Measurements from ENCODE around the gene SFXN4.
"Not testable (repeated sequence)": the region's sequence is repeated elsewhere in the genome, so short reads cannot be mapped to it uniquely, and the experiment has no call there.

Gene SFXN4

DNA sequence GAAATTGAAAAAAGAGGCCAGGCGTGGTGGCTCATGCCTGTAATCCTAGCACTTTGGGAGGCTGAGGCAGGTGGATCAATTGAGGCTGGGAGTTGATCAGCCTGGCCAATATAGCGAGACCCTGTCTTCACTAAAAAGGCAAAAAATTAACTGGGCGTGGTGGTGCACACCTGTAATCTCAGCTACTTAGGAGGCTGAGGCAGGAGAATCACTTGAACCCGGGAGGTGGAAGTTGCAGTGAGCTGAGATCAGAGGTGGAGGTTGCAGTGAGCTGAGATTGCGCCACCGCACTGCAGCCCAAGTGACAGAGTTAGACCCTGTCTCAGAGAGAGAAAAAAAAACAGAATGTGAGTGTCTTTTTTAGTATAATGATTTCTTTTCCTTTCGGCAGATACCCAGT, 59.6 kb downstream of the SFXN4 start:
- DNase-seq (ENCODE audit: low spot score): not testable (repeated sequence)

- DNase-seq (ENCODE audit: low spot score): no peak
Measured at GRCh38 chr10:119105155-119105554, 60.4 kb downstream of the SFXN4 start.

DNA sequence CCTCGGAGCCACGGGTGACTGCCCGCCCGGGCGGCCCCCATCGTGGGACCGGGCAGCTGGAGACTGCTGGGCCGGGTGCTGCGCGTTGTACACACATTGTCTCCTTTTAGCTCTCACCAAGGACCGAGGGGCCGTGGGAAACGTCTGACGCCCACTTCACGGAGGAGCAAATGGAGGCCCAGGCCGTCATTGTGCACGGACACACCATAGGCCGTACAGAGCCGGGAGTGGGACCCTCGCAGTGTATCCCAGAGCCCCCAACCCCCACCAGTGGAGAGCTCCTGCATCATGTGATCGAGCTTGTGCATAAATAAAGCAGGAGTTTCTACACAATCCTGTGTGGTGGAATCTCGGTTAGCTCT, 60.9 kb downstream of the SFXN4 start:
- peak; percentile 24 for DNase-seq (ENCODE audit: low spot score)

DNA sequence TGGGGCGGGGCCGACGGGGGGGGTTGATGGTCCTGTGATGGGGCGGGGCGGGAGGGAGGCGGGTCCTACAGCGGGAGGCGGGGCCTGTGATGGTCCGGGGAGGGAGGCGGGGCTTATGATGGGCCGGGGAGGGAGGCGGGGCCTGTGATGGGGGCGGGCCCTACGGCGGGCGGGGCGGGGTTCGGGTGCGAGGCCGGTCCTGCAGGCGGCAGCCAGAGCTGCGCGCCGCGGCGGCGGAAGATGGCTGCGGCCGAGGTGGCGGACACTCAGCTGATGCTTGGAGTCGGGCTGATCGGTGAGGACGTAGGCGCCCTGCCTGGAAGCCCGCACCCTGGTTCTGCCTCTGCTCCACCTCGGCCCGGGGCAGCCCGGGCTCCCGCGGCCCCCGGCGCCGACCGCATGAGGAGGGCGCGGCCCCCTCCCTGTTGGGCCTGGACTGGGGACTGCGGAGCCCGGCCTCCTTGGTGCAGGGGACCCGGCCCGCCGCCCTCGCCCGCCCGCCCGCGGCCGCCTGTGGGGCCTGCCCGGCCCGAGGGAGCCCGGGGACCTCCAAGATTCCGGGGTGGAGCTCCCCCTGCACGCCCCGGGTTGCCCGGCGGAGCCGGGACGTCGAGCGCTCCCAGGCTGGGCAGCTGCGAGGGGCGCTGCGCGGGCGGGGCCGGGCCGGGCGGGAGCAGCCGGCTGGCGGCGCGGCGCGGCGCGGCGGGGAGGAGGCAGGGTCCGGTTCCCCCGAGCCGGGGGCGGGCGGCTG, 61.4 kb downstream of the SFXN4 start, which contains the start of gene DENND10:
Gene DENND10 (plus strand): TSS at position 211 of the 751 bp plus-strand sequence. CDS start 30 bp downstream, at position 241.
- peak; percentile 85 for DNase-seq (ENCODE audit: low spot score)

DNA sequence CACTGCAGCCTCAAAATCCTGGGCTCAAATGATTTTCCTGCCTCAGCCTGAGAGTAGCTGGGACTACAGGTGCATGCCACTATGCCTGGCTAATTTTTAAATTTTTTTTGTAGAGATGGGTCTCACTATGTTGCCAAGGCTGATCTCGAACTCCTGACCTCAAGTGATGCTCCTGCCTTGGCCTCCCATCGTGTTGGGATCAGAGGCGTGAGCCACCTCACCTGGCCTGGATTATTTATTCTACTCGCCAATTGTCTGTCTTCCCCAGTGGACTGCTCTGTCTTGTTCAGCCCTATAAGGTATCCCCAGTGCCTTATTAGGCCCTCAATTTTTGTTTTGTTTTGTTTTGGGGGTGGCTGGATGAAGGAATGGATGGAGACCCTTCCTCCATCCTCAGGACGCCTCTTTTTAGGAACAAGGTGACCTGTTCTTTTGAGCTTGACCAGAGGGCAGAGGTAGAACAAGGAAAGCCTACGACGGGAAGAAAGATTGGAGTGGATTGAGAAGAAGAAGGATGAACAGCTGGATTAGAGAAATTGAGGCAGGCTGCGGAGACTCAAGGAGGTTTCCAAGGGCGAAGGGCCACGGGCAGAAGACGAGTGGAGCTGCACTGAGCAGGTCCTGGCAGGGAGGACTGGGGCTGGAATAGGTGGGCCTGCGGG, 62.1 kb downstream of the SFXN4 start:
- DNase-seq (ENCODE audit: low spot score): no peak

- DNase-seq (ENCODE audit: low spot score): no peak
Measured at GRCh38 chr10:119101366-119102098, 64.0 kb downstream of the SFXN4 start.

GRCh38 chr10:119100434-119101238, 64.9 kb downstream of the SFXN4 start:
- no peak for DNase-seq (ENCODE audit: low spot score)

- DNase-seq (ENCODE audit: low spot score): no peak
Measured at GRCh38 chr10:119098576-119098975, 66.9 kb downstream of the SFXN4 start.

- not testable (repeated sequence) for DNase-seq (ENCODE audit: low spot score)
Measured at GRCh38 chr10:119096641-119097415, 68.7 kb downstream of the SFXN4 start.

DNA sequence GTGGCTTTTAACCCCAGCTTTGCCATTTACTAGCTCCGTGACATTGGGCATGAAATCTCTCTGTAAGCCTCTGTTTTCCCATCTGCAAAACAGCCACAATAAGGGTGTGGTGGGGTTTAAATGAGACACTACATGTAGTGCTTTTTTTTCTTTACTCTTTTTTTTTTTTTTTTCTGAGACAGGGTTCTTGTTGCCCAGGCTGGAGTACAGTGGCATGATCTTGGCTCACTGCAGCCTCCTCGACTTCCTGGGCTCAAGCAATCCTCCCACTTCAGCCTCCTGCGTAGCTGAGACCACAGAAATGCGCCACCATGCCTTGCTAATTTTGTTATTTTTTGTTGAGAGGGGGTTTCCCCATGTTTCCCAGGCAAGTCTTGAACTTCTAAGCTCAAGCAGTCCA, 69.9 kb downstream of the SFXN4 start:
- no peak for DNase-seq (ENCODE audit: low spot score)

- no peak for DNase-seq (ENCODE audit: low spot score)
Measured at GRCh38 chr10:119090968-119091367, 74.5 kb downstream of the SFXN4 start.
